NCI-H187 (cell line): ENCODE measurements around the gene PRRT2.
A peak's percentile ranks its signal among the peaks of the same experiment; 100 is the strongest.
"Not testable (repeated sequence)": the region's sequence is repeated elsewhere in the genome, so short reads cannot be mapped to it uniquely, and the experiment has no call there.

ENCODE experiments used
- DNase-seq, 2 experiments: peaks; one replicate each; lab custom pipeline; 2025; lab: John Stamatoyannopoulos, UW

The PRRT2 gene

GRCh38 chr16:29811896-29812665, at the start of gene PRRT2:
Gene PRRT2 (plus strand): TSS chr16:29812193. CDS start chr16:29813055, 862 bp downstream.
- no peak for DNase-seq

GRCh38 chr16:29763326-29763725, 48.7 kb upstream of the PRRT2 start:
- DNase-seq = no peak

GRCh38 chr16:29765167-29766032, 46.6 kb upstream of the PRRT2 start:
- DNase-seq = peak; percentile 52 to 55

GRCh38 chr16:29766571-29766970, 45.4 kb upstream of the PRRT2 start:
- no peak for DNase-seq

- DNase-seq = no peak
Observed at GRCh38 chr16:29767062-29767461, 44.9 kb upstream of the PRRT2 start.

DNA sequence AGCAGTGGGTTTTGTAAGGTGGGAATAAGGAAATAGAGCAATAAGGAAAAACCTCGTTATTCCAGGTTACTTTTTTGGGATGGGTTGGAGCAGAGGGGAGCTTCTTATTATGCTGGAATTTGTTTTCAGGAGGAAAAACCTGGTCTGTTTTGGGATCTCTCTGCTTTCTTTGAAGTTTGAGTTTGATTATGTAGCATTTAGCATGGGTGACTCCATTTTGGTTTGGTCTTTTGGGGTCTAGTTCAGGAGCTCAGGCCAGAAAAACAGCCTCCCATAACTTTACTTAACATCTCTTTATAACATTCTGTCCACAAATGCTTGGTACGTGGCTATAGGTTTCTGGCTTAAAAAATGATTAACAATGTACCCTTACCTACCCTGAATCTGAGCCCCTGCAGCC, 42.5 kb upstream of the PRRT2 start:
- DNase-seq = no peak

DNA sequence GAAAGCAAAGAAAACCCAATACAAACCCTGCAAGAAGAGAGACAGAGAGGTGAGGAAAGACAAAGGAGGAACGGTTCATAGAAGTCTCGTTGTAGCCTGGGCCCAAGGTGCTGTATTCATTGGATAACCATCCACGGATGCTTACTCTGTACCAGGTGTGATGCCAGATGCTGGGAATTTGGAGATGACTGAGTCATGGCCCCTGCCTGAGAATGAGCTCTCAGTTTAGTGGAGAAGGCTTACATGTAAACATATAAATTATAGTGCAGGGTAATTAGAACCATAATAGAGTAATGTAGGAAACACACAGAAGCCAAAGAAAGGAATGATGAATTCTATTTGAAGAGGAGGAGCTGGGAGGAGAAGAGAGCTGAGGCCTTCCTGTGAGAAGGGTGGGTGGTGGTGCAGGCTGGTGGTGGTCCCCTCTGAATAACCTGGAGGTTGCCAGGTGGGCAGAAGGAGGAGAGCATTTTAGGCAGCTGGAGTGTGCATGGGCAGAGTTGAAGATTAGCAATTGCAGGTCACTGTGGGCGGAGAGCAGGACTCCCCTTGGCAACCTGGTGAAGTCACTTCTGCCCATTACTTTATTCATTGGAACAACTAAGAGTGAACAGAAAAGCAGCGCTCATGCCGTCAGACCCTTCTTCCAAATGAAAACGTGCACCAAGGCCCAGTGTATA, 41.6 kb upstream of the PRRT2 start:
- DNase-seq = no peak

DNA sequence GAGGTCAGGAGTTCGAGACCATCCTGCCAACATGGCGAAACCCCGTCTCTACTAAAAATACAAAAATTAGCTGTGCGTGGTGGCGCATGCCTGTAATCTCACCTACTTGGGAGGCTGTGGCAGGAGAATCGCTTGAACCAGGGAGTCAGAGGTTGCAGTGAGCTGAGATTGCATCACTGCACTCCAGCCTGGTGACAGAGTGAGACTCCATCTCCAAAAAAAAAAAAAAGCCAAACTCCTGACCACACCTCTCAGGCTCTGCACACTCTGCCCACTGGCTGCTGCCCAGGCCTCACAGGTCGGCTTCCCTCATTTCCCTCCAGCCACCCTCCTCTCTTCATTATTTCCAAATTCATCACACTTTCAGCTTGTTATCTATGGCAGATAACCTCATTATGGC, 39.7 kb upstream of the PRRT2 start:
- DNase-seq = not testable (repeated sequence)

DNA sequence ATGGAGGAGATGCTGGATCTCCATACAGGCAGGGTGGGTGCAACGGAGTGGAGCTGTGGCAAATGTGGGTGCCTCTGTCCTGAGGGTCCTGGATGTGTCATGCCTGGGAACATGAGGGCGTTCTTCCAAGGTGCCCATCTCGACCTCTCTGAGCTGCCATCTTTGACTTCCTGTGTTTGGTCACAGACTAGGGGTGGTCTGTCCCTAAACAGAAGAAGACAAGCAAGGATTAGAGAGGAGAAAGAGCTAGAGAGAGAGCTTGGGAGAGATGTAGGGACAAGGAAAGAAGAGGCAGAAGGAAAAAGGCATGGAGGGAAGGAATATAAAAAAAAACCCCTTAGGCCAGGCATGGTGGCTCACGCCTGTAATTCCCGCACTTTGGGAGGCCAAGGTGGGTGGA, 37.3 kb upstream of the PRRT2 start:
- DNase-seq = no peak

DNA sequence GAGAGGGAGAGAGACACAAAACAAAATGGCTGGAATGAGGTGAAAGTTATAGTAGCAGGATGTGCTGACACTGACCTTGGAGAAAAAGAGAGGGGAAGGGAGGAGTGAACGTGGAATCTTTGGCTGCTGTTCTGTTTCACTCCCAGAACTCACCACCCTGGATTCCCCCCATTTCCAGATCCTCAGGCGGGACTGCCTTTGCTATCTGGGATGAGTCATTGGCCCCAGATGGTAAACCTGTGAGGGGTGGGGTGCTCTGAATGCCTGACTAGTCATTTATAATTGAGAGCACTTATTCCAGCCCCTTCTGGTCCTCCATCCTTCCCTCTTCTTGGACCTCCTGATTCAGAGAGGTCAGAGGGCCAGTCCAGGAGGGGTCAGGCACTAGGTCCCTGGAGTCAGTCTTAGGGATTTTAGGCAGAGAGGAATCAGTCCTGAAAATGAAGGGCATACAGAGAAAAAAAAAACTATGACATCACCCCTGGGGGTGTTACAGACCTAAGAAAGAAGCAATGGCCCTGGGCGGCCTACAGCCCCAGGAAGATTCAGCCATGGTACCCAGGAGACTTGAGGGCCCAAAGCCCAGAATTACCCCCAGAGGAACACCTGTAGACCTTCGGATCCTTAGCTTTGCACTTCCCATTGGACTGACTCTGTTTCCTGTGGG, 36.1 kb upstream of the PRRT2 start:
- no peak for DNase-seq

GRCh38 chr16:29777576-29778350, 34.2 kb upstream of the PRRT2 start, which contains the start of gene ZG16:
Gene ZG16 (plus strand): TSS chr16:29778256. CDS start chr16:29779267, 1,011 bp downstream.
- no peak for DNase-seq

DNA sequence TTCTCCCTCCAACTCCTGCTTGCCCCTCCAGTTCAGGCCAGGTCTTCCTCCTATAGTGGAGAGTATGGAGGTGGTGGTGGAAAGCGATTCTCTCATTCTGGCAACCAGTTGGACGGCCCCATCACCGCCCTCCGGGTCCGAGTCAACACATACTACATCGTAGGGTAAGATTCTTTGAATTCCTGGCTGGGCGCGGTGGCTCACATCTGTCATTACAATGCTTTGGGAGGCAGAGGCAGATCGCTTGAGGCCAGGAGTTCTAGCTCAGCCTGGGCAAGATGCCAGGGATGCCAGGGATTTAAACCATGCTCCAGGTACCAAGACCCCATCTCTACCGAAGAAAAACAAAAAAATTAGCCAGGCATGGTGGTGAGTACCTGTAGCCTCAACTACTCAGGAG, 32.5 kb upstream of the PRRT2 start:
- no peak for DNase-seq

DNA sequence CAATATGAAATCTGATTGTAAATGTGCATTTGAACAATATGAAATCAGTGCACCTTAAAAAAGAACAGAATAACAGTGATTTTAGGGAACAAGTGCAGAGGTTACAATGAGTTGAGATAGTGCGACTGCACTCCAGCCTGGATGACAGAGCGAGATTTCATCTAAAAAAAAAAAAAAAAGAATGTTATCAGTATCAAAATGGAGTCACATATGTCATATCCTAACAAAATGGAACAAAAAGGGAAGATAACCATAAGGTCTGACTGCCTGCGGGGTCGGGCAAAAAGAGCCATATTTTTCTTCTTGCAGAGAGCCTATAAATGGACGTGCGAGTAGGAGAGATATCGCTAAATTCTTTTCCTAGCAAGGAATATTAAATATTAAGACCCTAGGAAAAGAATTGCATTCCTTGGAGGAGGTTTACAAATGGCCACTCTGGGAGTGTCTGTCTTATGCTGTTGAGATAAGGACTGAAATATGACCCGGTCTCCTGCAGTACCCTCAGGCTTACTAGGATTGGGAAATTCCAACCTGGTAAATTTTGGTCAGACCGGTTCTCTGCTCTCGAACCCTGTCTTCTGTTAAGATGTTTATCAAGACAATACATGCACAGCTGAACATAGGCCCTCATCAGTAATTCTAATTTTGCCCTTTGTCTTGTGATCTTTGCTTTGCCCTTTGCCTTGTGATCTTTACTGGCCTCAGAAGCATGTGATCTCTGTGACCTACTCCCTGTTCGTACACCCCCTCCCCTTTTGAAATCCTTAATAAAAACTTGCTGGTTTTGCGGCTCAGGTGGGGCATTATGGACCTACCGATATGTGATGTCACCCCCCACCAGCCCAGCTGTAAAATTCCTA, 28.7 kb upstream of the PRRT2 start:
- DNase-seq = not testable (repeated sequence)

DNA sequence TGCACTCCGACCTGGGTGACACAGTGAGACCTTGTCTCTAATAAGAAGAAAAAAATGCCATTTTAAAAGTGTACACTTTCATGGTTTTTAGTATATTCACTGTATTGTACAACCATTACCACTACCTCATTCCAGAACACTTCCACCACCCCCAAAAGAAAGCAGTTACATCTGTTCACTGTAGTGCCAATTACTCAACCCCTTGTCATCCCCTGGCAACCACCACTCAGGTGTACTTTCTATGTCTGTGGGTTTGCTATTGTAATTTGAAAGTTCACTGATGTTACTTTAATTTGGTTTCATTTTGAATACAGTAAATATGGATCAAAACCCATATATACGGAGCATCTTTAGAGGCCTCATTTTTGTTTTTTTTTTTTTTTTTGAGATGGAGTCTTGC, 27.8 kb upstream of the PRRT2 start:
- DNase-seq = no peak

DNA sequence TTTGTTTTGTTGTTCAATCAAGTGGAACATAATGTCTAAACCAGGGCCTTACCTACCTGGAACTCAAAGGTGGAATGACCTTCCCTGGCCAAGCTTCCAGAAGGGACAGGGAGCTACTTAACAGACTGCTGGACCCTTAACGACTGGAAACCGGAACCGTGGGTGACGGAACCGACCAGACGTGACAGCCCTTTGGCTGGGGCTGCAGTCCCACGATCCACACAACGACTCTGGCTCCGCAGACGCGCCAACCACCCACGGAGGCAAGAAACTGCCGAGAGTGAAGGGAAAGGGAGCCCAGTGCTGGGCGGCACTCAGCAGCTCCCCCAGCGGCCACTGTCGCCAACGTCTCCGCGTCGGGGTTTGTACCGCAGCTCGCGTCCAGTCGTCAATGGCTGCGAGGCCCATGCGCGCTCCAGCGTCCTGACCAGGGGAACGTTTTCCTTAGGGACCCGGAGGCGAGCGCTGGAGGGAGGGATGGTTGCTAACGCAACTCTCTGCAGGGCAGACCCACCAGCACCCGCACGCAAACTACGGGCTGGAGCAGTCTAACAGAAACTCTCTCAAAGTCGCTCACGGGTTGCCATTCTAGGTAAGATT, 27.0 kb upstream of the PRRT2 start:
- DNase-seq = no peak

DNA sequence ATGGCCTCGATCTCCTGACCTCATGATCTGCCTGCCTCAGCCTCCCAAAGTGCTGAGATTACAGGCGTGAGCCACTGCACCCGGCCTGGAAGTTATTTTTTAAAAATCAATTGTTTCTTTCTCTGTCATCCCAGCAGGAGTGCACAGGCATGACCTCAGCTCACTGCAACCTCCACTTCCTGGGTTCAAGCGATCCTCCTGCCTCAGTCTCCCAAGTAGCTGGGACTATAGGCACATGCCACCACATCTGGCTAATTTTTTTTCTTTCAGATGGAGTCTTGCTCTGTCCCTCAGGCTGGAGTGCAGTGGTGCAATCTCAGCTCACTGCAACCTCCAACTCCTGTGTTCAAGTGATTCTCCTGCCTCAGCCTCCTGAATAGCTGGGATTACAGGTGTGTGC, 24.8 kb upstream of the PRRT2 start:
- DNase-seq = not testable (repeated sequence)

- no peak for DNase-seq
Observed at GRCh38 chr16:29789775-29790182, 22.2 kb upstream of the PRRT2 start.

- DNase-seq = peak; percentile 88 to 90
Observed at GRCh38 chr16:29790183-29790948, 21.6 kb upstream of the PRRT2 start, which contains the start of gene KIF22. Gene KIF22 (plus strand): TSS chr16:29790751. CDS start chr16:29790760, 9 bp downstream.
